Hepatic stellate cell (primary cell): Measurements from ENCODE around the gene SH3BP4.
A peak's percentile ranks its signal among the peaks of the same experiment; 100 is the strongest.

Source experiments
- DNase-seq: peaks from one replicate; pipeline ENCODE4 v3.0.0; 2011; ENCODE audit warnings: low spot score

The SH3BP4 gene

DNA sequence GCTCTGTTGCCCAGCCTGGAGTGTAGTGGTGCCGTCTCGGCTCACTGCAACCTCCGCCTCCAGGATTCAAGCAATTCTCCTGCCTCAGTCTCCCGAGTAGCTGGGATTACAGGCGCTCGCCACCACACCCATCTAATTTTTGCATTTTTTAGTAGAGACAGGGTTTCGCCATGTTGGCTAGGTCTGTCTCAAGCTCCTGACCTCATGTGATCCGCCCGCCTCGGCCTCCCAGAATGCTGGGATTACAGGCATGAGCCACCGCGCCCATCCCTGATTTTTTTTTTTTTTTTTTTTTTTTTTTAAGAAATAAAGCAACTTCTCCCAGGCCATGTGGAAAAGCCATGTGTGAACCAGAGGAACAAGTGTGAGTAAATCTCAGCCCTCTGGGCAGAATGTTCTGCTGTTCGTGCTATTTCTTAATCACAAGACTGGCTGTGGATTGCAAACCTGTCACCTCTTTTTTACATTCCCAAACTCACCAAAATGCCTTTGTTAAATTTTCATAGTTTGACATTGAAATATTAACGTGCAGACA, 6.4 kb upstream of the SH3BP4 start:
- DNase-seq: no peak

DNA sequence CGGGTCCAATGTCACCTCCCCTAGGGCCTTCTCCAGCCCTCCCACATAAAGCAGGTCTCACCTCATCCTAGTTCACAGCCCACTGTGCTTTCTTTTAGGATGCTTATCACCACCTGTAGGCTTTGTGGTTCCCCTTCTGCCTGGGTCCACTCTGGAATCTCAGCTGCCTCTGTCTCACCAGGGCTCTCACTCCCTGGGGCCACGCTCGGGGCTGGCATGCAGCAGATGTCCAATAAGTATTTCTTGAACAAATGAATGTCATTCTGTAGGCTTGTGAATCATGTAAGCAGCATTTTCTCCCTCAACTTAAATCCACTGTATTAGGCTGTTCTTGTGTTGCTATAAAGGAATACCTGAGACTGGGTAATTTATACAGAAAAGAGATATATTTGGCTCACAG, 4.3 kb upstream of the SH3BP4 start:
- no peak for DNase-seq

DNA sequence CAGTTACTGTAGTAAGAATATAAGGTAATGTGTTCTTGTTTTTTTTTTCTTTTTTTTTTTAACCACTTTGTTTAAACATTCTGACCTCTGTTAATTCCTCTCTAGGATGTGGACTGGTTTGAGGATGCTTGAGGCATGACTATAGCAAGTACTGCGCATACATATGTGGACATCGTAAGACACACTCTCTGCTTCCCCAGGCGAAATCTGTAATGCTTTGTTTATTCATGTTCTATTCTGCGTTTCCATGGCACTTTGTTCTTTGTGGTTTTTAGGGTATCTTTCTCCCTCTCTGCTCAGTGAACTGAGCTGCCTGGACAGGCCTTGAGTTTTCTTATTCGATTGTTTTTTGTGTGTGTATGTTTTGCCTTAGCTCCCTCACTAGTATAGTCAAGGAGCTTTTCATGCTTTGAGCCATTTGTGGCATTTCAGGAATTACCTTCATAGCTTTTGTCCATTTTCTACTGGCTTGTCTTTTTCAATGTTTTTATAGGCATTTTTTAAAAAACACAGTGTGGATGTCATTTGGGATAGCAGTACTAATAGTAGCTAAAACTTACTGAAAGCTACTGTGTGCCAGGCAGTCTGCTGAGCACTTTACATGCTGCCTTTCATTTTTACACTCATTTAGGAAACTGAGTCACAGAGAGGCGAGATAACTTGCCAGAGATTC, 1.9 kb upstream of the SH3BP4 start:
- peak; percentile 91 for DNase-seq

DNA sequence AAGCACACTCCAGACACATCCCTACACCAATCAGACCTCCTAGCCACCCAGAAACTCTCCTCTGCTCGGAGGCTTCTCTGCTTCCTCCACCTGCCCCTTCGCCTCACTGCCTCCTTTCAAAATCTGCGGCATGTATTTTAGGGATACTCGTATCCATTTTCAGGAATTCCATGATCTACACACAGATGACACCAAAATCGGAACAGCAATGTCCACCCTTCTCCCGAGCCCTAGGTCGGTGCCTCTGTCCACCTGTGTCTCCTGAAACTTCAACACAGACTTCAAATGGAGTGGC, 1.4 kb upstream of the SH3BP4 start:
- no peak for DNase-seq

DNA sequence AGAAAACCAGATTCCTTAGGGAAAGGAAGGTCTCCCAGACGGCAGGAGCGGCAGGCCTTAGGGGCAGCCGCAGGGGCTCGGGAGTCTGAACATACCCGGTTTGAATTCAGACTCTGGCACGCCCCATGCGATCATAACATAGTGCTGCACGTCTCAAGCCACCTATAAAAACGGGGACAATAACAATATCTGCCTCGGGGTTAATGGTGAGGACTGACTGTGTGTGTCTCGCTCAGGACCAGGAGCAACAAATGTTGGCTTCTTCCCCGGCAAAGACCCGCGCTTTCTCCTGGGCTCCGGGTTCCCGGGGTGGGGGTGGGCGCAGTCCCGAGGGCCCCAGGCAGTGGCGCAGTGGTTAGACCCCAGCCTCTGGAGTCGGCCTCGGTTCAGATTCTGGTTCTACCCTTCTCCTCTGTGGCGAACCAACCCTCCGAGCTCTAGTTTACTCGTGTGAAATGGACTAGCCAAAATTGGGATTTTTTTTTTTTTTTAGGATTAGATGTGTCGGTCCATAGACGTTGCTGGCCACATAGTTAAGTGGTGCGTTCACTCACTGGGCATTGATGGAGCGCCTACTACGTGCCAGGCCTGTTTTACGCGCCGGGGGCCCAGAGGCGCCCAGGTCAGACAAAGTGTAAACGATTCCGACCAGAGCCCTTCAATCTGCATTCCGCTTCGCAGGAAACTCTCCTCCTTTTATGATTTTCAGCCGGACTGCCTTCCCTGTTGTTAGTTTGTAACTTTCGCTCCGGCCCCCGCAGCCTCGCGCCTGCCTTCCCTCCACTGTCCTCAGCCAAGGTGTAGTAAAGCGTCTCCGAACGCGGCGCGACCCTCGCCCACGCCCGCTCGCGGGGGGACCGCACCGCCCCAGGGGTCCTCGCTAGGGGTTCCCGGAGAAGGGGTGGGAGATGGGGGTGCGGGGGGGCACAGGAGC, 820 bp upstream of the SH3BP4 start:
- no peak for DNase-seq

DNA sequence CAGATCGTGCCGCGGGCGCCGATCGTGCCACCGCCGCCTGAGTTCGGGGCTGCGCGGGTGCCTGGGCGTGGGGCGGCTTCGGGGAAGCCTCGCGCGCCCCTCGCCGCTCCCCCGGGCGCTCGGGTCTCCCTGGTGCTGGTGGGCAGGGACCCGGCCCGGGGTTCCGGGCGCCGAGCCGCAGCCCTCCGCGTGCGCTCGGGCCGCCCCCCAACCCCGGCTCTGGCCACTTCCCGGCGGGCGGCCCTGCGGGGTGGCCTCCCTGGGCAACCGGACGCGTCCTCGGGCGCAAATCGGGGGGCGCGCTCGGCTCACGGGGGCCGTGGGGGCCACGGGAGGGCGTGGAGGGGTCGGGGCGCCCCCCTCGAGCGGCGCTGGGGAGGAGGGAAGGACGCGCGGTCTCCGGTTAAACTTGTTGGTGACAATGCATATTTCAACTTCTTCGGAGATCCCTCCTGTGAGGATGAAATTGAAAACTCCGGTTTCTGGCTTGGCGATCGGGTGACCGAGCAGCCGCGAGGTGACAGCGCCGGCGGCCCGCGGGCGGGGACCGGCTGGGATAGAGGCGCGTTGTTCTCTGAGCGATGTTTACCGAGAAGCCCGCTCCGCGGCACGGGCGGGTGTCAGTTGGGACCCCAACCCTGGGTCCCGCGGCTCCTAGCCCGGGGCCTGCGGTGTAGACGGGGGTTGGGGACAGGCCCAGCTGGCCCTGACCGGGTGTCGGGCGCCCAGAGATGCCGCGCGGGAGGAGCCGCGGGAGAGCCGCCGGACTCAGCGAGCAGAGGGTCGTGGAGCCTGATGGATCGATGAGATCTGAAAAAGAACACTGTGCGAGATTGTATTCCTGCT, 676 bp downstream of the SH3BP4 start:
- peak; percentile 36 for DNase-seq

DNA sequence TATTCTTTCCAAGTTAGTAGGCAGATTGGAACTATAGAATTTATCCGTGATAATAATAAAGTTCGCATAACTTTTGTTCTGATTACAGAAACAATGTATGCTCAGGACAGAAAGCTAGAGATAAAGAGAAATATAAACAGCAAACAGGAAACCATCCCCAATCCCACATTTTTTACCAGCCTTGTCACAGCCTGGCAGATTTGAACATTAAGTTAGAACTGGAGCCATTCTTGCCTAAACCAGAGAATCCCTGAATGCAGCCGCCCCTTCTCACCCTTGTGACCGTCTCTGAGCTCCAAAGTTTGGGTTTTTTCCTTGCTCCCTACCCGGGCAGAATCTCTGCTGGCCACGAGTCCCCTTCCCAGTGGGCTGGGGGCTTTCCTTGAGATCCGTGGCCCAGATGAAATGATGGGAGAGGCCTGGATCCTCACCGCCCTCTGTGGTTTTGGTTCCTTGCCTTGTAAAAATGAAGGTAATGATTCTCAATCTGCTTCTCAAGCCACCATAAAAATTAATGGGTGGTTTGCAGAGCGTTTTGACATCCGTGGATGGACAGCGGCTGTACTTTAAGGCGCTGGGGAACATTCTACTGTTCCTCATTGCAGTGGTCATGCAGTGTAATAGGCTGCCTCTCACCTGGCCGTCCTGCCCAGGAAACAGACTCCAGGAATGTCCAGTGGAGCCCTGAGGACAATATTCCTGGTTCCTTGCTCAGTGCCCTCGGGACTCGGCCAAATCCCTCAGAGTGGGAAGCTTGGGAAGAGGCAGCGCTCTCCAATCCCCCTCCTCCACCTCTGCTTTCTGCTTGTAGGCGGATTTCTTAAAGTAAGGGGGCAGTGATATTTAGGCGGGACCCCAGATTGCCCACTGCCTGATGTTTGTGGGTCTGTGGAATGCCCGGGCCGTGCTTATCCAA, 1.6 kb downstream of the SH3BP4 start:
- DNase-seq: peak; percentile 38

DNA sequence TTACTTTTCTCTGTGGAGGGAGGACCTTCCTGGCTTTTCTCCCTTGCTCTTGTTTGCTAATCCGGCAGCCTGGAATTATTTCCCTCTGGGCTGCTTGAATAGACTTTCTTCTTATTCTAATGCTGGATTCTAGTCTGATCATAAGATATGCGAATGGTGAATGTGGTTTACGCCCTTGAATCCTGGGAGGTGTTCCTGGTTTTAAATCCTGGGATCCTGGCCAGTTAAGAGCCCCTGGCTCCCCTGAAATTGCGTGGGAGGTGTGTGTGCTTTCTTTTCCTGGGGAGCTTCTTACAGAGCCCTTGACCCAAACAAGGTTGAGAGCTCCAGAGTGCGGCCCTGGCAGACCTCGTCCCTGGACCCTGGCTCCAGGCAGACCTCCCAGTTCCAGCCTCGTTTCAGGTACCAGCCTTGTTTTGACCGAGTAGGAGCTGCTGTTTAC, 2.8 kb downstream of the SH3BP4 start:
- no peak for DNase-seq

DNA sequence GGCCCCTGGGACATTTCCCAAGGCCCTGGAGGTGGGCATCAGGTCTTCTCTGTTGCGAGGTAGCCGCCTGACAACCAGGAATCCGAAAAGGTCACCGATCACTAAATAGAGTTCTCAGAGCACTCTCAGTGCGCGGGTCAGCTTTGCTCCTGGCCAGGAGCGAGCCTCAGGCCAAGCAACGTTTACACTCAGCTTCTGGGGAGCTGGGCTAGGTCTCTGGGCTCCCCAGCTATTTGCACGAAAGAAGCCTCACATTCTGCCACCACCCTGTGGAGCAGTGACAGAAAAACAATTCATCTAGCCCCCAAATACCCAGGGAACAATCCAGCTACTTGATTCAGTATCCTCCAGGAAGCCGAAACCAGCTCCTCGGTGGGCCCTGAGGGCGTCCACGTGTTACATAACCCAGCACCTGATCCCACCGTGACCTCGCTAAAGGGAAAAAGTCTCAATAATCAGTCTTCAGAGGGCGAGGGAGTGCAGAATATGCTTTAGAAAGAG, 3.3 kb downstream of the SH3BP4 start:
- no peak for DNase-seq

DNA sequence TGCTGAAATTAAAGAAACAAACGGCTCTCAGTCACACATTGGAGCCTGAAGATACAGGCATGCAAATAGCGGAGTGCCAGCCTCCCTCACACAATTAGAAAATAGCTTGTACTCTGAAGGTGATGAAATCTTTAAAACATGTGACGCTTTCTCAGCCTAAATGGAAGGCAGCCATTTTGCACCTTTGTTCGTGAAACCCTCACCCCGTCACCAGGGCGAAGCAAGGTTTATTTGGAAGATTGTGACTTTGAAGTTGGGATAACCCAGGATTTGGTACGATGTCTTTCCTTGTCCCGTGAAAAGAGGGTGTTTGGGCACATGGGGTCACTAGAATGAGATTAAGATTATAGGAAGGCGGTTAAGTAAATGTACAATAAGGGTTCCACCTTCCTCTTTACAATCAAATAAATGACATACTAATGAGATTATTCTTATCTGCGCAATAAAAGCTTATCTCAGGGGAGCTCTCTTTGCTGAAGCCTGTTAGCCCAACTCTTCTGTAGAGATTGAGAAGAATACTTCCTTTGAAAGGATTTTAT, 4.2 kb downstream of the SH3BP4 start:
- no peak for DNase-seq

DNA sequence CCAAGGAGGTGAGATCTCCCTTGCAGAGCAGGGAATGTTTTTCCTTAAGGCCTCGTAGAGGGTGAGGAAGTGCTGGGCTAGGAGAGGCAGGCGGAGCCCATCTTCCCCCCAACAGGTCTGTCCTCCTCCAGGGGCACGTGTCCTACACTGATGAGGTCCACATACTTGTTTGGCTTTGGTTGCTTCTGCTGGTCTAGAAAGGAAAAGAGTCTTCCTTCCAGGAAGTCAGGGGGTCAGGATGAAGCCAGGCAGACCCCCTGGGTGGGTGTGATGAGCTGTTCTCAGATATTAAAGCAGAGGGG, 6.0 kb downstream of the SH3BP4 start:
- DNase-seq: no peak

DNA sequence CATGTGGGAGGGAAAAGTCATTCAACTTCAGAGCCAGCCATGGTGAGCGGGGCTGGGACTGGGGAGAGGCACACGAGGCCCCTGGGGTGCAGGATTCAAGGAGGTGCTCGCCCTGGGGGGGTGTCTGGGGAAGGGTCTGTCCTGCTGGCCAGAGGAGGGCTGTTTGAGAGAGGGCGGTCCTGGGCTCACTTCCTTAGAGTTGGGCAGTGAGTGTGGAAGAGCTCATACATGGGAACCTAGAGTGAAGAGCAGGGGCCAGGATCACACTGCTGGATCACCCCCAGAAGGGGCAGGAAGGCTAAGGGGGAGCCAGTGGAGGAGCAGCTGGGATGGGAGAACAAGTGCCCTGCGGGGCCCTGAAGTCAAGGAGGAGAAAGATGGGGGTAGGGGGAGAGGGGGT, 6.5 kb downstream of the SH3BP4 start:
- no peak for DNase-seq

DNA sequence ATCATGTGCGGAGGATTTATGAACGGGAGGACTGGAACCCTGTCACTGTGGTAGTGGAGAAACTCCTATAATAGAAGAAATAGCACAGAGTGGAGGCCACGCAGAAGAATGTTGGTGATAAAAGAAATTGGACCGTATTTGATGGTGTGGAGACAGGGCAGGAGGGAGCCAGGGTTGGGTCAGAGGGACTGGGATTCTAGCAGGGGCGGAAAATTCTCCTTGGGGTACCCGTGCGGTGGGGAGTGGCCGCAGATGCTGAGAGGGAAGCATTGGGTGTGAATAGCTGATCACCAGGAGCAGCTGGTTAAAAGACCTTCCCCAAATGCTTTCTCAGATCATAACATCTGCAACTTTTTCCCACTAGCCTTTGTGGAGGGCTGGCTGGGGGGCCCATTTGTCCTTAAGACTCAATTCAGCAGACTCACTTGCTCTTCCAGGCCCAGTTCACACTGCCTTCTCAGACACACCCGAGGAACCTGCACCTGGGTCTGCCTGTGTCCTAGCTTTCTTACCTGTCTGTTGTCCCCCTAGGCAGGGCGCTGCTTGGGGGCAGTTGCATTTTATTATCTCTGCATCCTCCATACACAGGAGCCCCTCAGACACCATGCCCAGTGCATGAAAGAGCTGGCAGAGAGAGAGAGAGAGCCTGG, 7.1 kb downstream of the SH3BP4 start:
- DNase-seq: no peak

DNA sequence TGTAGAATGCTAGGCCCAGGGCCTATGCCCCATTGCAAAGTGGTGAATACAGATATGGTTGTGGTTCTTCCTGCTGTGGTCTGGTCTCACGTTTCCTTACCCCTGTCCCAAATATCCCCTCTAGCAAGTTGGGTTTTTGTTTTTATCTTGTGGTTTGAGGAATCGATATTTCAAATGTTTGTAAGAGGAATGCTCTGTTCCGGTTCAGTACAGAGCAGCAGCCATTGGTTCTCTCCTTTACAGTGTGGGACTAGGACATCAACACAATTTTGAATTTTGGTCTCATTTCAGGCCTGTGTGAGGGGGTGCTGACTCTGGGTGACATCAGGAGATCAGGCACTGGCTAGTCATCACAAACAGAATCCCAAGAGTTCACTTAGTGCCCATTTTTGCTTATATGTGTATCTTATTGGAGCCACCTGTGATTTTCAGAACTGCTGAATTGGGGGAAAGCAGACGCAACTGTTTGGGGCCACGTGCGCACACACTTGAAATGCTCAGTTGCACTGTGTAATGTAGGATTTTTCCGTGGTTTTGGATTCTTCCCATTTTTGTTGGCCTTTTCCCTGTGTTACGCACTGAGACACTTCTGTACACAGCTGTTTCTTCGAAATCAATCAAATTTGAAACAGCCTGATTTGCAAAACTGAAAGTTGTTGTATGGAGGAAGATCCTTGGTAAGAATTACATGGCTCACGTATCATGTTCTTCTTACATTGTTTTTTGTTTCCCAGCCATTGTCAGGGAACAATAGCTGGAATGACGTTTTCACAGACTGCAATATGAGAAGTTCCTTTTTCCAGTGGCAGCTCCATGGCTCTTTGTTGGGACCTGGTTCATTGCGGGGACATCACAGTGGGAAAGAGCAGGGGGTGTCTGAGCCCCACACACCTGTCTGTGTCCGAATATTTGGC, 8.6 kb downstream of the SH3BP4 start:
- DNase-seq: no peak

DNA sequence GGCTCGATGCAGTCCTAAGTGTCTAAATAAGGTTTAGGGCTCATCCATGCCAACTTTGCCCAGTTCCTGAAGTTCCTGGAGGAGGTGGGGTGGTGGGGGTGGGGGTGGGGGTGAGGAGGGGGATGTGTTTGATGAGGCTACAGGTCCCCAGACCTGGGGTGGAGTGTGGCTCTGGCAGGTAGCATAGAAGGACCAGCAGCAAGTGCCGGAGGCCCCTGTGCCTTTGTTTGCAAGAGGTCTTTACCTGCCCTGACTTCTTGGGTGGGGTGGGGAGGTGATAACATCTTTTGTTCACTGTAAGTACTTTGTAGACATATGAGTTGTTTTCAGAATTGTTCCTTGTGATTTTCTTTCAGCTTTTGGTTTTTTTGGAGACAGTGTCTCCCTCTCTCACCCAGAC, 10.0 kb downstream of the SH3BP4 start:
- DNase-seq: no peak

DNA sequence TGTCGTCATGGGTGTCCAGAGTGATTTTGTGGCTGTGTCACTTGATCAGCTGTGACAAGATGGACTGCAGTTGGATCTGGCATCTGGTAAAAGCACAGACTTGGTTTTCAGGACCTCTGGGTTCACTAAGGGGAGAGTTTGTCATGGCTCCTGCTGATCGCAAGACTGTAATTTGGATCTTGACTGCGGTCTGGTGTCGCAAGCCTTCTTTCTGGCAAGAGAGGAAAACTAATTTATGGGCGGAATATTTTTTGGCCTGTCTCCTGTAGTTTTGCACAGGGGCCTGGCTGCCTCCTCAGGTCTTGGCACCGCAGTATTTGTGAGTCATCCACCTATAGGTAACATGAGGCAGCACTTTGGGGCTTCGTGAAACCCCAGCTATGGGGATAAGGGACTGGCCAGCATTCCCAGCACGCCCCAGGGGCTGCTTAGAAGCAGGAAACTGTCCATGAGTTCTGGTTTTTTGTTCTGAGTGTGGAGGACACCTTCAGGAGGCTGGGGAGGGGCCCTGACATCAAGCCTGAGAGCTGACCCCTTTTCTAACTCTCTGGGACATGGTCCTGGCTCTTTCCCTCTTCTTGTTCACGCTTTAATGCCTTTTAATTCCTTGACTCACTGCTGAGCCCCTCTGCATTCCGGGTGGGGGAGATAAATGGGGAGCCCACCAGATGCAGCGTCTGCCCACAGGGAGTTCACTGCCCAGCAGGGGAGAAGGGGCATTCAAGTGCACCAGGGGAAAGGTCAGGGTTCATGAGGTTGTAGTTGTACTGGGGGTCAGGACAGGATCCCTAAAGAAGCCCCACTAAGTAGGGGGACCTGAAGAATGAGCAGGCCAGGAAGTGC, 12.2 kb downstream of the SH3BP4 start:
- DNase-seq: no peak

DNA sequence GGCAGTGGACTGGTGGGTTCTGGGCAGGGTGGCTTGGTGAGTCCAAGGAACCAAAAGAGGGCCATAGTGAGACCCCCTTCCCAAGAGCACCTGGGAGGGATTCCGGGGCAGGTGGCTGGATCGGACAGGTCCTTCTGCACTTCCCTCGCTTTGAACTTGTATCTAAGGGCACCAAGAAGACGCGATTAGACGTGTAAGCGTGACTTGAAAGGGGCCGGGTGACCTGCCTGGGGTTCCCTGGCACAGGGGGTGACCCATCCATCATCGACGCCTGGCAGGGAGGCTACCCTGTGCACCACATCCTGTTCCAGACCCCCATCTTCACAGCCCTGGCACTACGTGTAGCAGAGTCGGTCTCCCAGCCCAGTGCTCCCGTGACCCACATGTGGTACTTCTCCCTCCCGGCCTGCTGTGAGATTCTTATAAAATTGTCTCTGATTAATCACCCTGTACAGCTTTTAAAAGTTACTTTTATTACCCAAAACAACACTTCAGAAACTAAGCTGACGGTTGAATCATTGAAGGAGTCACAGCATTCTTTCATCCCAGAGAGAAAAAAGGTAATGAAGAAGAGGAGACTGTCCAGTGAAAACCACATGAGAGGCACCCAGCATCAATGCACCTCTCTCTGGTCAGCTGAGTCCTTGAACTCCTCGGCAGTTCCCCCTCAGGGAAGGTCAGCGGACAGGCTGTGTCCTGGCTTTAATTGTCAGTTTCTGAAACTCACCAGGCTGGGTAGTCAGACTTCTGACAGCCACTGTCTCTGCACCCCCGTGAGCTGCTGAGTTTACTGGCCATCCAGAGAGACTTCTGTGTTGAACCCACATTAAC, 13.0 kb downstream of the SH3BP4 start:
- DNase-seq: no peak

DNA sequence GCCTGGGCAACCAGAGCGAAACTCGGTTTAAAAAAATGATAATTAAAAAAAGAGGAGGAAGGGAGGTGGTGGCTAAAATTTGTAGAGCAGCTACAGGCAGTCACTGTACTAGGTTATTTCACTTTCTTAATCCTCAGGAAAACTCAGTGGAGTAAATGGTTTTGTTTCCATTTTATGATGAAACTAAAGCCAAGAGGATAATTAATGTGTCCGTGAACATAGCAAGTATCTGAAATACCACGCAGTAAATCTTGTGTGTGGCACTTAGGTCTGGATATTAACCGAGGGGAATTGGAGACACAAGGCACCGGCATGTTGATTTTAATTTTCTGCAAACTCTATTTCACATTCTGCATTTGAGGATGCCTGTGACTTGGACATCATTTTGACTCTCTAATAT, 14.5 kb downstream of the SH3BP4 start:
- DNase-seq: no peak
